ENCODE measurements around the gene PJA1. TPM values are rescaled to one million over a fixed set of nuclear protein-coding genes. Genes with fewer than 3 reads are reported as not detected.

Gene PJA1
- total and polyA plus RNA-seq, 7 donors, result 3.5 to 13.4 (median 7.4) TPM

- Histone ChIP-seq H3K27me3 (ENCODE audit: insufficient read depth in 3 of 3, low read length in 2 of 3) (peaks cover 0 to 18% (median 0%) of the 10 kb centered on the region in 3 donors), H3K4me1 (no peaks in the 10 kb centered on the region), H3K9me3 (no peaks in the 10 kb centered on the region), H3K36me3 (ENCODE audit: insufficient read depth in 1 of 2, low read depth in 1 of 2) (no peaks in the 10 kb centered on the region), H3K27ac (no peak overlapping the region), H3K4me3 (no peak overlapping the region)
- intact Hi-C loops (cut with DNase I), result no loop called here
- 50 to 54% (median 51%) methylated on average over 11 of the region's 11 CpGs for WGBS, 3 donors
- no peak for TF ChIP-seq CTCF (IDR thresholded peaks at IDR 0.05)
- ATAC-seq (no peak), DNase-seq (no peak)
These were observed 47.3 kb downstream of the PJA1 start for GRCh38 chrX:69117876-69118526.

GRCh38 chrX:69116077-69116476 is 49.2 kb downstream of the PJA1 start:
- TF ChIP-seq CTCF (IDR thresholded peaks at IDR 0.05), result no peak
- intact Hi-C loops (cut with DNase I), result no loop called here
- Histone ChIP-seq H3K36me3 (ENCODE audit: insufficient read depth in 1 of 2, low read depth in 1 of 2) (no peaks in the 10 kb centered on the region), H3K4me1 (no peaks in the 10 kb centered on the region), H3K27me3 (ENCODE audit: insufficient read depth in 3 of 3, low read length in 2 of 3) (peaks cover 0 to 9% (median 0%) of the 10 kb centered on the region in 3 donors), H3K9me3 (no peaks in the 10 kb centered on the region), H3K27ac (no peak overlapping the region), H3K4me3 (no peak overlapping the region)
- DNase-seq (no peak), ATAC-seq (no peak)
- WGBS, 3 donors, result 84 to 98% (median 92%) methylated on average over 5 to 6 of the region's 6 CpGs

GRCh38 chrX:69113723-69114122 is 51.5 kb downstream of the PJA1 start:
- H3K4me3 ChIP-seq, result no peak overlapping the region
- H3K27ac ChIP-seq, result no peak overlapping the region
- intact Hi-C loops (cut with DNase I), result no loop called here
- ATAC-seq (no peak), DNase-seq (no peak)
- no peaks in the 10 kb centered on the region for H3K36me3 ChIP-seq (ENCODE audit: insufficient read depth in 1 of 2, low read depth in 1 of 2)
- H3K4me1 ChIP-seq, result peaks cover 5% of the 10 kb centered on the region
- TF ChIP-seq CTCF (IDR thresholded peaks at IDR 0.05), result no peak
- H3K9me3 ChIP-seq, result no peaks in the 10 kb centered on the region
- H3K27me3 ChIP-seq (ENCODE audit: insufficient read depth in 3 of 3, low read length in 2 of 3), result peaks cover 0 to 18% (median 0%) of the 10 kb centered on the region in 3 donors
